Smooth muscle cell (in vitro differentiated cells): Measurements from ENCODE around the gene HYCC1. TPM values are rescaled to one million over a fixed set of nuclear protein-coding genes. Genes with fewer than 3 reads are reported as not detected.

ENCODE experiments used
- DNase-seq: peaks from one replicate; lab custom pipeline; 2025; ENCODE audit not compliant: unreplicated experiment; lab: John Stamatoyannopoulos, UW
- H2AFZ ChIP-seq: fragments of 200-600 bp; sonication (generic); 2 replicates; pipeline ENCODE4 v1.6.0; 2016; ENCODE audit warnings: antibody characterized with exemption, low read depth, mild to moderate bottlenecking
- H3F3A ChIP-seq: fragments of 200-600 bp; sonication (generic); 2 replicates; pipeline ENCODE4 v1.6.0; 2017; ENCODE audit warnings: antibody characterized with exemption, low read depth
- H3K27ac ChIP-seq: fragments of 200-600 bp; sonication (generic); 2 replicates; pipeline ENCODE4 v1.5.1; 2016; ENCODE audit warnings: low read depth, mild to moderate bottlenecking
- H3K27me3 ChIP-seq: fragments of 200-600 bp; sonication (generic); 2 replicates; pipeline ENCODE4 v1.6.1; 2016; ENCODE audit warnings: low read depth, mild to moderate bottlenecking
- H3K36me3 ChIP-seq: fragments of 200-600 bp; sonication (generic); 2 replicates; pipeline ENCODE4 v1.5.1; 2016; ENCODE audit warnings: low read depth
- H3K4me1 ChIP-seq: fragments of 200-600 bp; sonication (generic); 2 replicates; pipeline ENCODE4 v1.5.1; 2016; ENCODE audit warnings: low read depth
- H3K4me2 ChIP-seq: fragments of 200-600 bp; sonication (generic); 2 replicates; pipeline ENCODE4 v1.6.0; 2016; ENCODE audit warnings: mild to moderate bottlenecking
- H3K4me3 ChIP-seq: fragments of 200-600 bp; sonication (generic); 2 replicates; pipeline ENCODE4 v1.5.1; 2016; ENCODE audit warnings: mild to moderate bottlenecking
- H3K79me2 ChIP-seq: fragments of 200-600 bp; sonication (generic); 2 replicates; pipeline ENCODE4 v1.6.0; 2016; ENCODE audit warnings: low read depth, mild to moderate bottlenecking
- H3K9ac ChIP-seq: fragments of 200-600 bp; sonication (generic); 2 replicates; pipeline ENCODE4 v1.6.0; 2016; ENCODE audit warnings: low read depth
- H3K9me3 ChIP-seq: fragments of 200-600 bp; sonication (generic); replicated peaks from 2 replicates; pipeline ENCODE4 v1.5.1; 2016; ENCODE audit warnings: low read depth
- H4K20me1 ChIP-seq: fragments of 200-600 bp; sonication (generic); 2 replicates; pipeline ENCODE4 v1.6.0; 2016; ENCODE audit warnings: low read depth
- CTCF ChIP-seq: fragments of 200-600 bp; sonication (generic); IDR thresholded peaks from 2 replicates; pipeline ENCODE4 v1.5.1; 2017; ENCODE audit warnings: borderline replicate concordance, mild to moderate bottlenecking, antibody characterized with exemption; ENCODE audit not compliant: insufficient read depth, poor library complexity, severe bottlenecking
- WGBS: methylation state at CpG from one replicate; pipeline ENCODE4 v1.1.7; 2016; ENCODE audit warnings: low lambda C conversion rate; 5-methylcytosine and 5-hydroxymethylcytosine counted together
- polyA plus RNA-seq: library from polyadenylated mRNA; unstranded; fragments of >200 nt; fragmentation: Nextera tagmentation; extraction: Ambion mirVana; gene quantifications from 2 replicates; pipeline ENCODE4 v1.2.1, GENCODE V29; 2016
- total RNA-seq: library from RNA; depleted of rRNA; stranded (reverse); fragments of >200 nt; gene quantifications from 2 replicates; pipeline ENCODE4 v1.2.3, GENCODE V29; 2014

The HYCC1 gene
- total and polyA plus RNA-seq, 2 experiments from 2014 or later = 16.5 to 113 TPM

GRCh38 chr7:22996470-22996869, 17.5 kb downstream of the HYCC1 start:
- Histone ChIP-seq H3K4me3 (no peak overlapping the region), H3F3A (no peaks in the 10 kb centered on the region), H4K20me1 (peaks cover 31% of the 10 kb centered on the region), H3K9ac (no peak overlapping the region), H3K79me2 (peaks cover 63% of the 10 kb centered on the region), H3K27me3 (no peaks in the 10 kb centered on the region), H3K9me3 (no peaks in the 10 kb centered on the region), H2AFZ (no peak overlapping the region), H3K36me3 (no peaks in the 10 kb centered on the region), H3K4me2 (no peak overlapping the region), H3K27ac (no peak overlapping the region), H3K4me1 (peaks cover 3% of the 10 kb centered on the region)
- WGBS = 22% methylated on average over 1 of the region's 1 CpG
- TF ChIP-seq CTCF = no peak
- no peak for DNase-seq

GRCh38 chr7:22995011-22995410, 18.9 kb downstream of the HYCC1 start:
- 98% methylated on average over 2 of the region's 2 CpGs for WGBS
- DNase-seq = no peak
- no peak overlapping the region for H3K4me3 ChIP-seq
- no peak overlapping the region for H3K9ac ChIP-seq
- H3K36me3 ChIP-seq = no peaks in the 10 kb centered on the region
- H3K9me3 ChIP-seq = no peaks in the 10 kb centered on the region
- no peaks in the 10 kb centered on the region for H3F3A ChIP-seq
- H2AFZ ChIP-seq = no peak overlapping the region
- TF ChIP-seq CTCF = no peak
- H3K79me2 ChIP-seq = peaks cover 48% of the 10 kb centered on the region
- H3K4me2 ChIP-seq = no peak overlapping the region
- H3K27me3 ChIP-seq = no peaks in the 10 kb centered on the region
- peaks cover 17% of the 10 kb centered on the region for H4K20me1 ChIP-seq
- H3K27ac ChIP-seq = no peak overlapping the region
- H3K4me1 ChIP-seq = peaks cover 11% of the 10 kb centered on the region

- no peak overlapping the region for H3K4me3 ChIP-seq
- no peaks in the 10 kb centered on the region for H3F3A ChIP-seq
- no peaks in the 10 kb centered on the region for H3K27me3 ChIP-seq
- no peak overlapping the region for H3K4me2 ChIP-seq
- no peaks in the 10 kb centered on the region for H3K9me3 ChIP-seq
- H4K20me1 ChIP-seq = peaks cover 6% of the 10 kb centered on the region
- TF ChIP-seq CTCF = no peak
- DNase-seq = no peak
- H2AFZ ChIP-seq = no peak overlapping the region
- H3K27ac ChIP-seq = no peak overlapping the region
- 77% methylated on average over 3 of the region's 3 CpGs for WGBS
- H3K4me1 ChIP-seq = peaks cover 11% of the 10 kb centered on the region
- H3K9ac ChIP-seq = no peak overlapping the region
- H3K36me3 ChIP-seq = no peaks in the 10 kb centered on the region
- peaks cover 34% of the 10 kb centered on the region for H3K79me2 ChIP-seq
These were observed 20.8 kb downstream of the HYCC1 start for GRCh38 chr7:22992874-22993840.
